VCaP (cell line): ENCODE measurements around the gene STAMBP.

Source experiments
- H3K27ac ChIP-seq: fragments of 450-650 bp; 2 replicates; pipeline ENCODE4 v1.5.1; 2017
- TF ChIP-seq, protein P1 (sequence below): fragments of 450-650 bp; conservative IDR thresholded peaks from 2 replicates; pipeline ENCODE4 v1.5.1; 2017; ENCODE audit warnings: mild to moderate bottlenecking, moderate library complexity

Gene STAMBP

DNA sequence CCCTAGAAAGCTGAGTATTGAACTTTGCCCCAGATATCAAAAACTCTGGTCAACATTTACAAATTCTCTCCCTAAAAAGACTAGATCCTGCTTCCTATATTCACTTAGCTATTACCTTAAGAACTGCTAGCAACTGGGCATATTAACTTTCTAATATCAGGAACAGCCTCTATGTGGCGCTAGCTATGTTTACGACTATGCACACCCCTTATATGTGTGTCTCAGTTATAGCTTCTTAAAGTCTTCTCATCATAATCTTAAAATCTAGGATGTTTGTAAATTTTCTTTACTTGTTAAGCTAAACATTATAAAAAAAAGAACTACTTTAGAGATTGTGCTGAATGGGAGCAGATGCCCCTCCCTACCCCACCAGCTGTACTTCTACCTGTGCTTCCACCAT is 1.7 kb upstream of the STAMBP start:
- no peak overlapping the region for H3K27ac ChIP-seq
- TF ChIP-seq, protein P1, sequence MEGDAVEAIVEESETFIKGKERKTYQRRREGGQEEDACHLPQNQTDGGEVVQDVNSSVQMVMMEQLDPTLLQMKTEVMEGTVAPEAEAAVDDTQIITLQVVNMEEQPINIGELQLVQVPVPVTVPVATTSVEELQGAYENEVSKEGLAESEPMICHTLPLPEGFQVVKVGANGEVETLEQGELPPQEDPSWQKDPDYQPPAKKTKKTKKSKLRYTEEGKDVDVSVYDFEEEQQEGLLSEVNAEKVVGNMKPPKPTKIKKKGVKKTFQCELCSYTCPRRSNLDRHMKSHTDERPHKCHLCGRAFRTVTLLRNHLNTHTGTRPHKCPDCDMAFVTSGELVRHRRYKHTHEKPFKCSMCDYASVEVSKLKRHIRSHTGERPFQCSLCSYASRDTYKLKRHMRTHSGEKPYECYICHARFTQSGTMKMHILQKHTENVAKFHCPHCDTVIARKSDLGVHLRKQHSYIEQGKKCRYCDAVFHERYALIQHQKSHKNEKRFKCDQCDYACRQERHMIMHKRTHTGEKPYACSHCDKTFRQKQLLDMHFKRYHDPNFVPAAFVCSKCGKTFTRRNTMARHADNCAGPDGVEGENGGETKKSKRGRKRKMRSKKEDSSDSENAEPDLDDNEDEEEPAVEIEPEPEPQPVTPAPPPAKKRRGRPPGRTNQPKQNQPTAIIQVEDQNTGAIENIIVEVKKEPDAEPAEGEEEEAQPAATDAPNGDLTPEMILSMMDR: peak; percentile 47

DNA sequence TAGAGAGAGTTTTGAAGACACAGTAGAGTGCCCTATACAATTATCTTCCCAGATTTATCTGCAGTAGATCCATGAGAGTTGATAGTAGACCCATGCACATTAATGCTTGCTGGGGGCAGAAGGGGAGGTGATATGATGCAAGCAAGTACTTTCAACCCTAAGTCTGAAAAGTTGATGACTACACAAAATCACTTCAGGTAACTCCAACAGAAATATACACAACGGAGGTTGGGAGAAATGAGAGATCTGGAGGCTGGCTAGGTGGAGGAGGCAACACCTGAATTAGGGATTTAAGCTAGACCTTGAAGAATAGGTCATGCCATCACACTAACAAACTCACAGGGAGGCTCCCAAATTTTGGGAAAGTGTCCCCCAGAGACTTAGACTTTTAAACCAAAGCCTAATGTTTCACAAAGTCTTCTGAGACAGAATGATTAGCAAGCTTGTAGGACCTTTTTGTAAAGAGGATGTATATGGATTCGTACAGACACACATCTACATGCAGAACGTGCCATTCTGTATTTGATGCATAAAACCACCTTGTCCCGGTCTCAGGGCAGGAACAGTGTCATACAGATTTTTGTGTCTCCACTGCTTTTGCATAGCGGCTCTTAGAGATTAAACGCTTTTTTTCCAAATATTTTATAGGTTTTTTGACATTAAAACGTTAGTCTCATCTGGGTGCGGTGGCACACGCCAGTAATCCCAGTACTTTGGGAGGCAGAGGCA is 937 bp upstream of the STAMBP start:
- H3K27ac ChIP-seq: peak overlapping the region; percentile 84
- TF ChIP-seq, protein P1: no peak

DNA sequence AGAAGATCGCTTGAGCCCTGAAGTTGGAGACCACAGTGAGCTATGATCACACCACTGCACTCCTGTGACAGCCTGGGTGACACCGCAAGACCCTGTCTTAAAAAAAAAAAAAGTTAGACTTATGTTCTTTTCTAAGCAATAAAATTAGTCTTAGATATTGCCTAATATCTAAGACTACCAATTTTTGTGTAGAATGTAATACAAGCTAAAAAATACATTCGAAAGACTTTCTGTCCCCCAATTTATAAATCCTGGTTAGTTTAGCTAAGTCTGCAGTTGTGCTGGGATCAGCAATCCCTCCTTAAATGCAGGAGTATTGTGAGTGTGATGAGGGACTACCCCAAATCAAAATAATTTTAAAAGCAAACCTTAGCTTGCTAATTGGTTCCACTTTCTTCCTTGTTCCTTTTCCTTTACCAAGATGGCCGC is 358 bp upstream of the STAMBP start:
- H3K27ac ChIP-seq: peak overlapping the region; percentile 84
- TF ChIP-seq, protein P1: no peak

DNA sequence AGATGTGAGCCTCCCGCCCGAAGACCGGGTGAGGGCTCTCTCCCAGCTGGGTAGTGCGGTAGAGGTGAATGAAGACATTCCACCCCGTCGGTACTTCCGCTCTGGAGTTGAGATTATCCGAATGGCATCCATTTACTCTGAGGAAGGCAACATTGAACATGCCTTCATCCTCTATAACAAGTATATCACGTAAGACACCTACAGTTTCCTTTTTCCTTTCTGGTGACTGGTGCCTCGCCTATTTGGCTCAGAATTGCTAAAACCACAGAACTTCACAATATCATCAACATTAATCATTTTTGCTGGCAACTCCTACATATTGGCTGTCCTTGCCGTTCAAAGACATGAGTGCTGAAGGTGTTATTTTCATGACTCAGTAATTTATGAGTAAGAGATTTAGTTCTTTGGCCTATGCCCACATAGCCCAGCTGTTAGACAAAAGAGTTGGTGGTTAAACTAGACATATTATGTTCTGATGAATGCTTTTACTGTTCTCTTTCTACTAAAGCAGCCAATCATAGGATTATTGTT is 2.2 kb downstream of the STAMBP start:
- TF ChIP-seq, protein P1: no peak
- H3K27ac ChIP-seq: no peak overlapping the region

DNA sequence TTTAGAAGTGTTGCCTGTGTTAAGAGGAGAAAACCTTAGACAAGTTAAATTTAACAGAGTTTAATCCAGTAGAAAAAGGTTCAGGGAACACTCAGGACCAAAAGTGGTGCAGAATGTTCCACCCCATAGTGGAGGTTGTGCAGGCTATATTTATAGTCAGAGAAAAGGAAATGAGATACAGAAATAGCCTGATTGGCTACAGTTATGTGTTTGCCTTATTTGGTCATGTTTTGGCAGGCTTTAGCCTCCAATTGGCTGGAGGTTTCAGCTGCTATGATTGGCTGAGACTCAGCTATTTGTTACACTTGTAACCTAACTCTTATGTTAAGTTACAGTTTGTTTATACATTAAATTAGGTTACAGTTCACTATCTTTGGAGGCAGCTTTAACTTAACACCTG is 4.2 kb downstream of the STAMBP start:
- TF ChIP-seq, protein P1: no peak
- H3K27ac ChIP-seq: no peak overlapping the region

DNA sequence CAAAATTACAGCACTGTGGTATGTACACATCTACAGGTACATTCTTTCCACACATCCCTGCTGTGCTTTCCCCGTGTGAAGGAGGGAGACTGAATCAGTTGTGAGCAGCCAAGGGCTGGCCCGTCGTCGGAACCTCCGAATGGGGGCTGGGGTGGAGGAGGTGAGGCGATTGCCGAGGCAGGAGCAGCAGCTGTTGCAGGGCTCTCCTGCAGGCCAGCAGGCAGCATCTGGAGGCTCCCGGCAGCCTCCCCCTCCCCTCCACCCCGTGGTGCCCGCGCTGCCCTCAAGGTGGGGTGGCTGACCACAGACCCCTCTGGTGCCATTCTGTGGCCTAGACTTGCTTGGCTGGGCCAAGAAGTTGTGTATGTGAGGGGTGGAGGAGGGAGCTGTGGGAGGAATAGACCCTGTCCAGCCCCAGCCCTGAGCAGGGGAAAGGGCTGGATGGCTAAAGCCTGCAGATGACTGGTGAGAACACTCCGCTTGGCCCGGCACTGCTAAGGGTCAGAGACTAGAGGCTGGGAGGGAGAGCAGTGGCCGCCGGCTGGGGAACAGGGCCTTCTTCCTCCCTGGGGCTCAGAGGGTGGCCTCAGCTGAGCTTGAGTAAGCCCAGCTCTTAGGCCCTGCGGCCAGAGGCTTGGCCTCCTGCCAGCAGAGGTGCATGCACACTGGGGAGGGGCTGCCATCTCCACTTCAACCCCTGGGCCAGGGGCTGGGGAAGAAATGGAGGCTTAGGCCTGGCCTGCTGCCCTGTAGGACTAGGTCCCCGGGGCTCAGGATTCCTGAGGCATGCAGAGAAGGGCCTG is 7.6 kb downstream of the STAMBP start:
- no peak overlapping the region for H3K27ac ChIP-seq
- TF ChIP-seq, protein P1: no peak

DNA sequence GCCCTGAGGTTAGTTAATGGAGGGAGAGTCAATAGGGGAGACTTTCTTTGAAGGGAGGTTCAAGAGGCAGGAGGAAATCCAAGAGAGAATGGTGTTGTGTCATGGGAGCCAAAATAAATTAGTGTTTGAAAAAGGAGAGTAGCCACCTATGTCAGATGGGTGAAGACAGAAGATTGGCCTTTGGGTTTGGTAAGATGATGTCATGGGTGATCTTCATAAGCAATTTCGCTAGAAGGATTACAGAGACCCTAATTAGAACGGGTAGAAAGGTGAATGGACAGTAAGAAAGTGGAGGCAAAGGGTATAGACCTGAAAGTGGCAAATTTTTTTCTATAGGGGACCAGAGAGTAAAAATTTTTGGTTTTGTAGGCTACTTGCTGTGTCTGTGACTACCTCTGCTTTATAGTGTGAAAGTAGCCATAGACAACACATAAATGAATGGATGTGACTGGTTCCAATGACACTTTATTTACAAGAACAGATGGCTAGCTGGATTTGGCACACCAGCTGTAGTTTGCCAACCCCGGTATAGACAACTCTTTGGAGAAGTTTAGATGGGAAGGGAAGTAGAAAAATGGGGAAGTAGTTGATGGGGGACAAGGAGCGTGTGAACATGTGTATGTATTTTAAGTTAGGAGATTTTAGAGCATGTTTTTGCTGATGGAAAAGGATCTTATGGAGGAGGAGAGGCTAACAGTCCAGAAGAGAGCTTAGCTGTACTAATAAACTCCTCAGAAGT is 9.3 kb downstream of the STAMBP start:
- TF ChIP-seq, protein P1: no peak
- H3K27ac ChIP-seq: no peak overlapping the region
